MM.1S (cell line): ENCODE results near the gene SRI.

Experiments used
- DNase-seq: peaks from one replicate; pipeline ENCODE4 v3.0.0-alpha.2; 2015
- H2AFZ ChIP-seq: fragments of 300-600 bp; sonication (generic); 2 replicates; pipeline ENCODE4 v1.6.0; 2016; ENCODE audit warnings: antibody characterized with exemption, low read length
- H3F3A ChIP-seq: fragments of 300-600 bp; sonication (generic); 2 replicates; pipeline ENCODE4 v1.6.1; 2016; ENCODE audit warnings: mild to moderate bottlenecking, antibody characterized with exemption, low read length, moderate library complexity, mixed read lengths; ENCODE audit not compliant: insufficient read depth
- H3K27ac ChIP-seq: fragments of 300-600 bp; sonication (generic); 2 replicates; pipeline ENCODE4 v1.5.1; 2016; ENCODE audit warnings: mild to moderate bottlenecking, low read length
- H3K27me3 ChIP-seq: fragments of 300-600 bp; sonication (generic); replicated peaks from 2 replicates; pipeline ENCODE4 v1.6.0; 2016; ENCODE audit warnings: low read length; ENCODE audit not compliant: insufficient read depth
- H3K36me3 ChIP-seq: fragments of 300-600 bp; sonication (generic); replicated peaks from 2 replicates; pipeline ENCODE4 v1.6.1; 2016; ENCODE audit warnings: mild to moderate bottlenecking, low read length, mixed read lengths; ENCODE audit not compliant: insufficient read depth
- H3K4me1 ChIP-seq: fragments of 300-600 bp; sonication (generic); 2 replicates; pipeline ENCODE4 v1.6.1; 2016; ENCODE audit warnings: low read length, mixed read lengths
- H3K4me2 ChIP-seq: fragments of 300-600 bp; sonication (generic); 2 replicates; pipeline ENCODE4 v1.6.0; 2016; ENCODE audit warnings: low read depth, low read length
- H3K4me3 ChIP-seq: fragments of 300-600 bp; sonication (generic); 2 replicates; pipeline ENCODE4 v1.5.1; 2016; ENCODE audit warnings: low read length, mixed read lengths
- H3K79me2 ChIP-seq: fragments of 300-600 bp; sonication (generic); 2 replicates; pipeline ENCODE4 v1.6.1; 2016; ENCODE audit warnings: mixed run types, low read length, mixed read lengths
- H3K9ac ChIP-seq: fragments of 300-600 bp; sonication (generic); 2 replicates; pipeline ENCODE4 v1.6.1; 2016; ENCODE audit warnings: low read length, mixed read lengths
- H3K9me2 ChIP-seq: fragments of 300-600 bp; sonication (generic); replicated peaks from 2 replicates; pipeline ENCODE4 v1.6.1; 2016; ENCODE audit warnings: mild to moderate bottlenecking, low read length, mixed read lengths; ENCODE audit not compliant: insufficient read depth
- H3K9me3 ChIP-seq: fragments of 300-600 bp; sonication (generic); replicated peaks from 2 replicates; pipeline ENCODE4 v1.6.1; 2016; ENCODE audit warnings: mild to moderate bottlenecking, low read length, mixed read lengths; ENCODE audit not compliant: insufficient read depth
- H4K20me1 ChIP-seq: fragments of 300-600 bp; sonication (generic); 2 replicates; pipeline ENCODE4 v1.6.1; 2016; ENCODE audit warnings: mild to moderate bottlenecking, low read length, moderate library complexity, mixed read lengths; ENCODE audit not compliant: insufficient read depth
- CTCF ChIP-seq: fragments of 300-600 bp; sonication (generic); IDR thresholded peaks from 2 replicates; pipeline ENCODE4 v1.5.1; 2016; ENCODE audit warnings: antibody characterized with exemption, low read length, mixed read lengths
- EZH2 ChIP-seq: fragments of 300-600 bp; sonication (generic); optimal IDR thresholded peaks from 2 replicates; pipeline ENCODE3; 2017; ENCODE audit warnings: low read depth, mild to moderate bottlenecking, antibody characterized with exemption, low read length, mixed read lengths
- EZH2phosphoT487 ChIP-seq: fragments of 300-600 bp; sonication (generic); IDR thresholded peaks from 2 replicates; pipeline ENCODE4 v1.6.1; 2018; ENCODE audit warnings: antibody characterized with exemption, low read length

Gene SRI

GRCh38 chr7:88214456-88214855, 5.4 kb downstream of the SRI start:
- Histone ChIP-seq H2AFZ (no peak overlapping the region), H3K4me3 (no peak overlapping the region), H3K4me2 (no peak overlapping the region), H3F3A (peaks cover 23% of the 10 kb centered on the region), H3K9me2 (no peaks in the 10 kb centered on the region), H3K9ac (no peak overlapping the region), H3K79me2 (peaks cover 15% of the 10 kb centered on the region), H3K9me3 (no peaks in the 10 kb centered on the region), H3K27me3 (no peaks in the 10 kb centered on the region), H3K36me3 (no peaks in the 10 kb centered on the region), H3K27ac (no peak overlapping the region), H3K4me1 (peaks cover 15% of the 10 kb centered on the region), H4K20me1 (no peaks in the 10 kb centered on the region)
- DNase-seq = no peak
- no peak for TF ChIP-seq EZH2phosphoT487
- TF ChIP-seq CTCF = no peak

- Histone ChIP-seq H3K9me2 (no peaks in the 10 kb centered on the region), H3K27ac (no peak overlapping the region), H3K9ac (no peak overlapping the region), H3F3A (peaks cover 8% of the 10 kb centered on the region), H3K27me3 (no peaks in the 10 kb centered on the region), H4K20me1 (no peaks in the 10 kb centered on the region), H3K4me2 (no peak overlapping the region), H2AFZ (no peak overlapping the region), H3K4me3 (no peak overlapping the region), H3K79me2 (peaks cover 15% of the 10 kb centered on the region), H3K4me1 (peaks cover 10% of the 10 kb centered on the region), H3K9me3 (no peaks in the 10 kb centered on the region), H3K36me3 (no peaks in the 10 kb centered on the region)
- no peak for TF ChIP-seq EZH2
- TF ChIP-seq CTCF = no peak
- no peak for DNase-seq
Observed at GRCh38 chr7:88212918-88213317, 6.9 kb downstream of the SRI start.

GRCh38 chr7:88208521-88208920, 11.3 kb downstream of the SRI start:
- Histone ChIP-seq H4K20me1 (no peaks in the 10 kb centered on the region), H2AFZ (no peak overlapping the region), H3F3A (no peaks in the 10 kb centered on the region), H3K36me3 (no peaks in the 10 kb centered on the region; the same call in 1 of the 2 replicates), H3K9ac (no peak overlapping the region), H3K4me1 (peaks cover 10% of the 10 kb centered on the region), H3K27ac (no peak overlapping the region), H3K27me3 (no peaks in the 10 kb centered on the region), H3K9me2 (no peaks in the 10 kb centered on the region), H3K79me2 (no peaks in the 10 kb centered on the region), H3K9me3 (no peaks in the 10 kb centered on the region), H3K4me2 (no peak overlapping the region), H3K4me3 (no peak overlapping the region)
- no peak for DNase-seq
- no peak for TF ChIP-seq EZH2
- TF ChIP-seq EZH2phosphoT487 = no peak
- no peak for TF ChIP-seq CTCF

GRCh38 chr7:88206254-88206653, 13.6 kb downstream of the SRI start:
- Histone ChIP-seq H3K27me3 (no peaks in the 10 kb centered on the region), H3K27ac (no peak overlapping the region), H3K4me1 (peaks cover 18% of the 10 kb centered on the region), H3K9me2 (no peaks in the 10 kb centered on the region), H3K4me2 (no peak overlapping the region), H3K9ac (no peak overlapping the region), H3K79me2 (no peaks in the 10 kb centered on the region), H2AFZ (no peak overlapping the region), H3K4me3 (no peak overlapping the region), H4K20me1 (no peaks in the 10 kb centered on the region), H3K36me3 (no peaks in the 10 kb centered on the region; the same call in 1 of the 2 replicates), H3F3A (no peaks in the 10 kb centered on the region), H3K9me3 (no peaks in the 10 kb centered on the region)
- DNase-seq = no peak
- no peak for TF ChIP-seq EZH2phosphoT487
